MM.1S (cell line): ENCODE results near the gene PFKFB4.
A peak's percentile ranks its signal among the peaks of the same experiment; 100 is the strongest.
"Not testable (repeated sequence)": the region's sequence is repeated elsewhere in the genome, so short reads cannot be mapped to it uniquely, and the experiment has no call there.

Experiments used
- DNase-seq: peaks from one replicate; pipeline ENCODE4 v3.0.0-alpha.2; 2015
- H2AFZ ChIP-seq: fragments of 300-600 bp; sonication (generic); 2 replicates; pipeline ENCODE4 v1.6.0; 2016; ENCODE audit warnings: antibody characterized with exemption, low read length
- H3F3A ChIP-seq: fragments of 300-600 bp; sonication (generic); 2 replicates; pipeline ENCODE4 v1.6.1; 2016; ENCODE audit warnings: mild to moderate bottlenecking, antibody characterized with exemption, low read length, moderate library complexity, mixed read lengths; ENCODE audit not compliant: insufficient read depth
- H3K27ac ChIP-seq: fragments of 300-600 bp; sonication (generic); 2 replicates; pipeline ENCODE4 v1.5.1; 2016; ENCODE audit warnings: mild to moderate bottlenecking, low read length
- H3K27me3 ChIP-seq: fragments of 300-600 bp; sonication (generic); replicated peaks from 2 replicates; pipeline ENCODE4 v1.6.0; 2016; ENCODE audit warnings: low read length; ENCODE audit not compliant: insufficient read depth
- H3K36me3 ChIP-seq: fragments of 300-600 bp; sonication (generic); replicated peaks from 2 replicates; pipeline ENCODE4 v1.6.1; 2016; ENCODE audit warnings: mild to moderate bottlenecking, low read length, mixed read lengths; ENCODE audit not compliant: insufficient read depth
- H3K4me1 ChIP-seq: fragments of 300-600 bp; sonication (generic); 2 replicates; pipeline ENCODE4 v1.6.1; 2016; ENCODE audit warnings: low read length, mixed read lengths
- H3K4me2 ChIP-seq: fragments of 300-600 bp; sonication (generic); 2 replicates; pipeline ENCODE4 v1.6.0; 2016; ENCODE audit warnings: low read depth, low read length
- H3K4me3 ChIP-seq: fragments of 300-600 bp; sonication (generic); 2 replicates; pipeline ENCODE4 v1.5.1; 2016; ENCODE audit warnings: low read length, mixed read lengths
- H3K79me2 ChIP-seq: fragments of 300-600 bp; sonication (generic); 2 replicates; pipeline ENCODE4 v1.6.1; 2016; ENCODE audit warnings: mixed run types, low read length, mixed read lengths
- H3K9ac ChIP-seq: fragments of 300-600 bp; sonication (generic); 2 replicates; pipeline ENCODE4 v1.6.1; 2016; ENCODE audit warnings: low read length, mixed read lengths
- H3K9me2 ChIP-seq: fragments of 300-600 bp; sonication (generic); replicated peaks from 2 replicates; pipeline ENCODE4 v1.6.1; 2016; ENCODE audit warnings: mild to moderate bottlenecking, low read length, mixed read lengths; ENCODE audit not compliant: insufficient read depth
- H3K9me3 ChIP-seq: fragments of 300-600 bp; sonication (generic); replicated peaks from 2 replicates; pipeline ENCODE4 v1.6.1; 2016; ENCODE audit warnings: mild to moderate bottlenecking, low read length, mixed read lengths; ENCODE audit not compliant: insufficient read depth
- H4K20me1 ChIP-seq: fragments of 300-600 bp; sonication (generic); 2 replicates; pipeline ENCODE4 v1.6.1; 2016; ENCODE audit warnings: mild to moderate bottlenecking, low read length, moderate library complexity, mixed read lengths; ENCODE audit not compliant: insufficient read depth
- CTCF ChIP-seq: fragments of 300-600 bp; sonication (generic); IDR thresholded peaks from 2 replicates; pipeline ENCODE4 v1.5.1; 2016; ENCODE audit warnings: antibody characterized with exemption, low read length, mixed read lengths
- EZH2 ChIP-seq: fragments of 300-600 bp; sonication (generic); optimal IDR thresholded peaks from 2 replicates; pipeline ENCODE3; 2017; ENCODE audit warnings: low read depth, mild to moderate bottlenecking, antibody characterized with exemption, low read length, mixed read lengths
- EZH2phosphoT487 ChIP-seq: fragments of 300-600 bp; sonication (generic); IDR thresholded peaks from 2 replicates; pipeline ENCODE4 v1.6.1; 2018; ENCODE audit warnings: antibody characterized with exemption, low read length

The PFKFB4 gene

GRCh38 chr3:48475188-48475587 lies 81.4 kb downstream of the PFKFB4 start:
- H3K4me3 ChIP-seq = no peak overlapping the region
- no peak overlapping the region for H3K4me2 ChIP-seq
- no peaks in the 10 kb centered on the region for H3K9me2 ChIP-seq
- H3K36me3 ChIP-seq = no peaks in the 10 kb centered on the region
- H2AFZ ChIP-seq = no peak overlapping the region
- peaks cover 21% of the 10 kb centered on the region for H3K79me2 ChIP-seq
- no peak for DNase-seq
- H3K27ac ChIP-seq = no peak overlapping the region
- no peak for TF ChIP-seq EZH2
- TF ChIP-seq CTCF = no peak
- TF ChIP-seq EZH2phosphoT487 = no peak
- H3K27me3 ChIP-seq = no peaks in the 10 kb centered on the region
- peaks cover 17% of the 10 kb centered on the region for H3K4me1 ChIP-seq
- H3K9ac ChIP-seq = no peak overlapping the region
- H3F3A ChIP-seq = peaks cover 13% of the 10 kb centered on the region; the same call in 1 of the 2 replicates
- H4K20me1 ChIP-seq = no peaks in the 10 kb centered on the region
- H3K9me3 ChIP-seq = no peaks in the 10 kb centered on the region

DNA sequence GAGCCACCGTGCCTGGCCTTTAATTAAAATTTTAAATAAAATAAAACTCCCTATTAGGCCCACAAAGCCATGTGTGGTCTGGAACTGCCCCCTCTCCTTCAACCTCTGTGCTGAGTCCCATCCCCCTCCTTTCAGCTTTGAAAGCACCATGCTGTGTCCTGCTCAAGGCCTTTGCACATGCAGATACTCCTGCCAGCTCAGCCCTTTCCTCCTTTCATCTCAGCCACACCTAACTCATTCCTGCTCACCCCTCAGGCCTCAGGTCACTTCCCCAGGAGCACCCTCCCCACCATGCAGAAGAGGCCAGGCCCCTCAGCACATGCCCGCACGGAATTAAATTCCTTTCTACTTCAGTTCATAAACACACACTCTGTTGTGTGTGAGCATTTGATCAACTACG lies 82.0 kb downstream of the PFKFB4 start:
- Histone ChIP-seq H3K4me3 (no peak overlapping the region), H2AFZ (no peak overlapping the region), H3K9me2 (no peaks in the 10 kb centered on the region), H3K4me2 (no peak overlapping the region), H4K20me1 (no peaks in the 10 kb centered on the region), H3K27me3 (no peaks in the 10 kb centered on the region), H3K9ac (no peak overlapping the region), H3K9me3 (no peaks in the 10 kb centered on the region), H3F3A (peaks cover 13% of the 10 kb centered on the region; the same call in 1 of the 2 replicates), H3K4me1 (peaks cover 17% of the 10 kb centered on the region), H3K36me3 (no peaks in the 10 kb centered on the region), H3K79me2 (peaks cover 27% of the 10 kb centered on the region), H3K27ac (no peak overlapping the region)
- no peak for DNase-seq
- TF ChIP-seq CTCF = no peak
- no peak for TF ChIP-seq EZH2phosphoT487
- TF ChIP-seq EZH2 = no peak

DNA sequence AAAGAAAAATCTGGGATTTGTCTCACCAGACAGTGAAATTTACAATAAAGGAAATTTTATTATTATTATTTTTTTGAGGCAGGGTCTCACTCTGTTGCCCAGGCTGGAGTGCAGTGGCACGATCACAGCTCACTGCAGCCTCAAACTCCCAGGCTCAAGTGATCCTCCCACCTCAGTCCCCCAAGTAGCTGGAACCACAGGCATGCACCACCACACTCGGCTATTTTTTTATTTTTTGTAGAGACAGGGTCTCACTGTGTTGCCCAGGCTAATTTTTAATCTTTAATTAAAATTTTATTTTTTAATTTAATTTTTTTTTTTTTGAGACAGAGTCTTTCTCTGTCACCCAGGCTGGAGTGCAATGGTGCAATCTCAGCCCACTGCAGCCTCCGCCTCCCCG lies 82.6 kb downstream of the PFKFB4 start:
- H2AFZ ChIP-seq, H3K27ac ChIP-seq, H3K9ac ChIP-seq, H3K4me3 ChIP-seq, H4K20me1 ChIP-seq, H3K27me3 ChIP-seq, H3K9me2 ChIP-seq, DNase-seq, H3K36me3 ChIP-seq, H3K9me3 ChIP-seq, H3F3A ChIP-seq, H3K4me2 ChIP-seq: not testable (repeated sequence)
- Histone ChIP-seq H3K79me2 (peaks cover 33% of the 10 kb centered on the region), H3K4me1 (peaks cover 13% of the 10 kb centered on the region)

DNA sequence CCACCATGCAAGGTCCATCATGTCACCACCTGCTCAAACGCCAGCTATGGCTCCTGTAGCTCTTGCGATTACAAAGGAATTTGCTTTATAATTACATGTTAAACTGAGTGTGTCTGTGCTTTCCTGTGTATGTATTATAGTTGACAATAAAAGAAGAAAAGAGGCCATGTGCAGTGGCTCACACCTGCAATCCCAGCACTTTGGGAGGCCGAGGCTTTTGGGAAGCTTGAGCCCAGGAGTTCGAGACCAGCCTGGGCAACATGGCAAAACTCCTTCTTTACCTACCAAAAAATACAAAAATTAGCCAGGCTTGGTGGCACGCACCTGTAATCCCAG lies 83.0 kb downstream of the PFKFB4 start:
- H3K9ac ChIP-seq = peak overlapping the region; percentile 80; the same call in 1 of the 2 replicates
- H3K4me3 ChIP-seq = peak overlapping the region; percentile 10; the same call in 1 of the 2 replicates
- peak overlapping the region; percentile 94 for H2AFZ ChIP-seq

More for the DNA sequence above, 83.0 kb downstream of the PFKFB4 start:
- Histone ChIP-seq H3K27ac (peak overlapping the region; percentile 89; the same call in 1 of the 2 replicates), H3F3A (0 out of 2 replicates have a peak, but pooled peaks cover 5% of the 10 kb centered on the region), H3K4me2 (peak overlapping the region; percentile 67), H3K9me2 (no peaks in the 10 kb centered on the region), H3K4me1 (peaks cover 8% of the 10 kb centered on the region), H3K27me3 (no peaks in the 10 kb centered on the region), H3K9me3 (no peaks in the 10 kb centered on the region), H4K20me1 (no peaks in the 10 kb centered on the region), H3K79me2 (peaks cover 37% of the 10 kb centered on the region), H3K36me3 (no peaks in the 10 kb centered on the region)
- DNase-seq = no peak
- TF ChIP-seq EZH2 (no peak), EZH2phosphoT487 (no peak), CTCF (no peak)
